ENCODE results near the gene HNRNPA2B1. TPM values are rescaled to one million over a fixed set of nuclear protein-coding genes. Genes with fewer than 3 reads are reported as not detected.
"Not testable (repeated sequence)": the region's sequence is repeated elsewhere in the genome, so short reads cannot be mapped to it uniquely, and the experiment has no call there.

Gene HNRNPA2B1
- total RNA-seq, 1 experiment from 2014 or later, result 1,101 TPM

GRCh38 chr7:26178272-26178960 is 22.1 kb downstream of the HNRNPA2B1 start (continued):
- TF ChIP-seq ARID4B (CRISPR knock-in tag; IDR thresholded peaks at IDR 0.05; ENCODE audit: borderline replicate concordance) (no peak), NFYB (CRISPR knock-in tag; conservative IDR thresholded peaks at IDR 0.05; ENCODE audit: low read depth) (no peak), STAT6 (CRISPR knock-in tag; conservative IDR thresholded peaks at IDR 0.05; ENCODE audit: low read depth) (no peak), MLX (CRISPR knock-in tag; IDR thresholded peaks at IDR 0.05) (no peak), JUN (CRISPR knock-in tag; IDR thresholded peaks at IDR 0.05) (no peak), TCF7 (CRISPR knock-in tag; IDR thresholded peaks at IDR 0.05; ENCODE audit: low read depth) (no peak), JAZF1 (CRISPR knock-in tag; IDR thresholded peaks at IDR 0.05) (no peak), TP53 (CRISPR knock-in tag; IDR thresholded peaks at IDR 0.05) (no peak), HMGXB4 (CRISPR knock-in tag; IDR thresholded peaks at IDR 0.05) (no peak), NR3C1 (CRISPR knock-in tag; conservative IDR thresholded peaks at IDR 0.05; ENCODE audit: low read depth) (no peak), RORB (CRISPR knock-in tag; IDR thresholded peaks at IDR 0.05) (no peak)

- Mint-ChIP-seq H3K9me3 (peaks cover 21% of the 10 kb centered on the region), H3K36me3 (peaks cover 73% of the 10 kb centered on the region), H3K4me1 (peaks cover 17% of the 10 kb centered on the region)
- DNase-seq (ENCODE audit: low spot score); CTCF ChIA-PET; H3K27me3 Mint-ChIP-seq (ENCODE audit: low read depth); POLR2A ChIA-PET; H3K27ac Mint-ChIP-seq; ATAC-seq; H3K4me3 Mint-ChIP-seq: not testable (repeated sequence)
Measured at GRCh38 chr7:26177269-26177668, 23.3 kb downstream of the HNRNPA2B1 start.

- POLR2A ChIA-PET; H3K27me3 Mint-ChIP-seq (ENCODE audit: low read depth); H3K4me3 Mint-ChIP-seq; ATAC-seq; DNase-seq (ENCODE audit: low spot score); H3K27ac Mint-ChIP-seq; CTCF ChIA-PET: not testable (repeated sequence)
- peaks cover 75% of the 10 kb centered on the region for H3K36me3 Mint-ChIP-seq
- peaks cover 16% of the 10 kb centered on the region for H3K4me1 Mint-ChIP-seq
- peaks cover 21% of the 10 kb centered on the region for H3K9me3 Mint-ChIP-seq
Measured at GRCh38 chr7:26176696-26177095, 23.9 kb downstream of the HNRNPA2B1 start.

GRCh38 chr7:26175903-26176302 is 24.6 kb downstream of the HNRNPA2B1 start:
- peaks cover 76% of the 10 kb centered on the region for H3K36me3 Mint-ChIP-seq
- H3K27ac Mint-ChIP-seq; DNase-seq (ENCODE audit: low spot score); H3K4me3 Mint-ChIP-seq; ATAC-seq; H3K27me3 Mint-ChIP-seq (ENCODE audit: low read depth); CTCF ChIA-PET: not testable (repeated sequence)
- H3K9me3 Mint-ChIP-seq, result peaks cover 25% of the 10 kb centered on the region
- peaks cover 11% of the 10 kb centered on the region for H3K4me1 Mint-ChIP-seq
- POLR2A ChIA-PET, result interaction anchor here (1.0 kb wide), 1 partner anchor 75 kb away, joined by 4 read pairs; no protein-coding TSS in a partner anchor
